GM18499 (cell line): ENCODE data around the gene TUBB.

Experiments
- ATAC-seq: cut with Tn5 transposase; IDR thresholded peaks from one replicate; pipeline ENCODE4 v1.9.1; 2021; ENCODE audit warnings: moderate number of reproducible peaks; ENCODE audit not compliant: insufficient read depth, unreplicated experiment

Gene TUBB

GRCh38 chr6:30719791-30720737 is at the start of gene TUBB:
Gene TUBB, plus strand, starts transcription at chr6:30720352. Its CDS starts 155 bp downstream, at chr6:30720507.
- no peak for ATAC-seq

DNA sequence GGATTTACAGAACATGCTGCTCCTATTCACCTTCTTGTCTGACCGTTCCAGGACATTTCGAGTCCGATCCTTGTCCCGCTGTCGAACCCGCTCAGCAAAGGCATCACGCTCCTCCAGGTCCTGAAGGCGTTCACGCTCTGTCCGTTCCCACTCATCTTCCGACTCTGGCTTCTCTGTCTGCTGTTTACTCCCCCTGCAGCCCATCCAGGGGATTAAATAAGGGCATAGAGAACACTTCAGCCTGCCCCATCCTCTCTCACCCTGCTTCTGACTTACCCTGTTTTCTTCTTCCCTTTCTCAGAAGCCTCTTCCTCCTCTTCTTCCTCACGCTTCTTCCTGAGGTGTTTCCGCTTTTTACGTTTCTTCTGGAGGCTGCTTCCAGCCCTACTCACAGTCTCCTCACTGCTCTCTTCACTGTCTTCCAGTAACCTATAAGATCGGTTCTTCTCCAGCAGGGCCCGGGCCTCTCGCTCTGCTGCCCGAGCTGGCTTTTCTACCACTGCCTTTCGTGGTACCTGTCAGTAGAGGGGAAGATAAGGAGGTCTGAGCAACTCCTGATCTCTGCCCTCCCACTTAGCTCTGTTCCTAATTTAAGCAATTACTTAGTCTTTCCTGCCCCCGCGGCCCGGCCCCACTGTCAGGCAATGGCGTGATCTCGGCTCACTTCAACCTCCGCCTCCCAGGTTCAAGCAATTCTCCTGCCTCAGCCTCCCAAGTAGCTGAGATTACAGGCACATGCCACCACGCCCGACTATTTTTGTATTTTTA is 49.2 kb upstream of the TUBB start:
- ATAC-seq, result no peak

- peak; percentile 47 for ATAC-seq
Observed at GRCh38 chr6:30672445-30673253, 47.5 kb upstream of the TUBB start, which contains the start of gene DHX16. Gene DHX16, minus strand, starts transcription at chr6:30673006. Its CDS starts 165 bp downstream, at chr6:30672841.

DNA sequence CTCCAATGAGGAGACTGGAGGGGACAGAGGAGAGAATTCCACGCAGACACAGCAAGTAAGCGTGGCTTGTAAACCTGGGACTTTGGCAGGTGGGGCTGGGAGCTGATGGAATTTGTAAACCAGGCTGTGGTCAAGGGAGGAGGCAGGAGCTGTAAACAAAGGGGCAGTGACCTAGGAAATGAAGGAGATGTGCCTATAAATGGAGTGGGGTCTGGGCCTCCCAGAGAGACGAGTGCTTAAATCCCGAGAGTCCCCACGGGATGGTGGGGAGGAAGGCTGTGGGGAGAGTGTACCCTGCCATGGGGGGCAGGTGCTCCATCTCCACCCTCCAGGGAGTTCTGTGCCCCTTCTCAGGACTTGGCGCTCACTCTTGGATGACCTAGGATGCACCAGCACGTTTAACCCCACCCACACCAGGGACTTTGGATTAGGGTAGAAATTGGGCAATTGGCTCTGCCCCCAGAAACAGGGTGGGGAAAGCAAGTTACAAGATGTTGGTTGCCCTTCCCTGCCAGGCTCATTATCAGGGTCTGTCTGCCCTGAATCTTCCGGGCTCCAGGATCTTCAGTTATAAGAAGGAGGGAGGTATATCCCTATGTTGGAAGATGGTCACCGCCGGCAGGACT is 43.4 kb upstream of the TUBB start:
- ATAC-seq, result no peak

GRCh38 chr6:30678964-30679726 is 41.0 kb upstream of the TUBB start:
- ATAC-seq, result no peak

DNA sequence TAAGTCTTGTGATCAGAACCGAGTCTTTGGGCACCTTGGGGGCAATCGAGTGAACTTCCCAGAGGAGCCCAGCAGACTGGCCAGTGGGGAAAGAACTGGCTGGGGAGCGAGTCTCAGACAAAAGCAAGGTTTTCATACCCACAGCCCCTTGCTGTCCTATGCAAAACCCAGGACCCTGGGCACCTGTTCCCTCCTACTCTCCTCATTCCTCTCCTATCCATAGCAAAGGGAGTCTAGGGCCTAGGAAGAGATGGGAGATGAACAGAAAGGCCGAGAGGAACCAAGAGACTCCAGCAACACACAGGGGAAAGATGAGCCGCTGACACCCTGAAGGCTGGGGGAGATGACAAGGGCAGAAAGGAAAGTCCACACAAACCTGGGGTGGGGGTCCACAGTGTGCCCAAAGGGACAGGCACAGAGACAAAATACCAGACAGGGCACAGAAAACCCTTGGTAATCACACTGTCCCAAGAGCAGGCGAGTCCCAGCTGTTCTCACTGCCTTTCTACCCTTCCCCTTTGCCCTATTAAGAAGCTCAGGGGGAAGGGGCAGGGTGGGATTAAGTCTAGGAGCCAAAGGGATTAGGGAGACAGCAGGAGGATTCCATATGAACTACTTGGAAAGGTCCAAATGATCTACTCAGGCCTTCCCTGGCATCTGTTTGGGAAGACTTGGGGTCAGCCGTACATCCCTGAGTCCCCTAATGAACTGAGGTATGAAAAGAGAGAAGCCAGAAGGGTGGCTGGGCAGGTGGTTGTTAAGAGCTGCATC is 40.2 kb upstream of the TUBB start:
- no peak for ATAC-seq

GRCh38 chr6:30681766-30682142 is 38.4 kb upstream of the TUBB start:
- no peak for ATAC-seq

DNA sequence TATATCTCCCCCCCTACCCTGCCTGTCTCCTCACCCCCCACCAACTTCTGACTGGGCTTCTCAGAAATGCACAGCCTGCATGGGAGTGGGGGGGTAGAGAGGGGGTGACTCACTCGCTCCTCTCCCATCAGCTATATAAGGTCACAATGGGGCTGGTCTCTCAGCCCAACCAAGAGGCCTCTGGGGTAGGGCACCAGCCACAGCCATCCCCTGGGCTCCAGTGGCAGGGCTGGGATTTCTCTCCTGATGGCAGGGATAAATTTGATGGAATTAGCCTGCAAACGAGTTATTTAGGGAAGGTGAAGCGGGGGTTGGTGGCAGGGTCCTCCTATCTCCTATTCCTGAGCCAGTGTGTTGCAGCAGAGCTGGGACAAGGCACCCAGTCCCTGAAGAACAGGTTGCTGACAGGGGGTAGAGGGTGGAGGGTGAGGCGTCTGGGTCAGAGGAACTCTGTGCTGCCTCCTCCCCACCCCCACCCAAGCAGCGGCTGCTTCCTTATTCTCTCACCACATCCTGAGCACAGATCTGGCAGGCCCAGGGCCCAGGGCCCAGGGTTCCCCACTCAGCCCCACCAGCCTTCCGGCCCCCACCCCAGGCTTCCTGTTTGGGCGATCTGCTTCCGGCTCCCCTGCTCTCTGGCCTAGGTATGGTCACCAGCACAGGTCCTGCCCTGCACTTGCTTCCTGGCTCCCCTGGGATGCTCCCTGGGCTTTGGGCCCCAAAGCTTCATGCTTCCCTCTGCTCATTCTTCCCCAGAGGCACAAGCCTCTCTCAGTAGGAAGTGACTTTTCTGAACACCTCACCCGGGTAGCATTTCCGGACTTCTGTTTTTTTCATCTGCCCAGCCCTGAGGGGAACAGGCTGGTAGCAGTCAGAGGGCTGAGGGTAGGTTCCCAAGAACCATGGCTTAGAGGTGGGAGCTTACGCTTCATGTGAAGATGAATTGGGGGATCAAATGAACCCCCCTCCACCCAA is 37.7 kb upstream of the TUBB start:
- no peak for ATAC-seq

DNA sequence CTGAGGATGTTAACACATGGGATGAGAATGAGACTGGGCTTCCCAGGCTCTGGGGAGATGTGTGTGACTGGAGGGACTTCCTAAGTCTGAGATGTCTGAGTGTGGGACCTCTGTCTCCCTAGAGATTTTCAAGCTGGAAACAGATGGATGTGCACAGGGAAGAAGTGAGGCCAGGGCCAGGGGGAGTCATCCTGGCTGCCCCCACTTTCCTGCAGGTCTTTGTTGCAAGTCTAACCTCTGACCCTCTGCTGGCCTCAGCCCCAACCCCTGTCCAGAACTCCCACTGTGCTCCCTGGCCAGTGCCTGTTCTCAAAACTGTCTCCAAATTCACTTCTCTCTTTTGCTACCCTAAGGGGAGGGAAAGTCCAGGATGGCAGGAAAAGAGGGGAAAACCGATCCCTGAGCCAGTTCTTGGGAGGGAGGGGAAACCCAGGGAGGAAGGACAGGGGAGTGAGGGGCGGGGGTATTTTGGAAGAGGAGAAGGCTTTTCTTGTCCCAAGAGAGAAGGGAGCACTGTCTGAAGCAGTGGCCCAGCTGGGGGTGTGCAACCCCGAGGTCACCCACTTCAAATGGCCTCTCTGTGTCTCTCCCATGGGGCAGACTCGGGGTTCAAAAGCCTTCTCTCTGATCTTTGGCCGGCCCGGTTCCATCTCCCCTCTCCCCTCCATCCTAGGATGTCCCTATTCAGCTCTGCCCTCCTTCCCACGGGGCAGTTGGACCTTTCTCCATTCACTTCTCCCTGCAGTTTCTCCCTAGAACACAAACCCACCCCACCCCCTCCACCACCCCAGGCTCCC is 36.8 kb upstream of the TUBB start:
- ATAC-seq, result no peak

DNA sequence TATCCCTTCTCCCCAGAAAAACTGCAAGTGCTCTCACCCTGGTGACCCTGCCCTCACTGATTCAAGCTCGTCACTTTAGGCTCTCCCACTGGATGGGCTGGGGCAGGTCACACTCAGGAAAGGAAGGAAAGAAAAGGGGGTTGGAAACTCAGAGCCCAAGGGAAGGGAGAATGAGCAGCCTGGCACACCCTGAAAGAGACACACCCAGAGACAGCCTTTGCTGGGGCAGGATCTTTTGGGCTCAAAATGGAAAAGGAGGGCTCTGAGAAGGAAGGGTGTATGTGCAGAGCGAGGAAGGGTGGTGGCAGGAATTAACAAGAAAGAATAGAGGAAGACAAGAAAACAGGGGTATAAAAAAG is 36.2 kb upstream of the TUBB start:
- no peak for ATAC-seq

GRCh38 chr6:30684386-30685156 is 35.6 kb upstream of the TUBB start:
- ATAC-seq, result no peak

DNA sequence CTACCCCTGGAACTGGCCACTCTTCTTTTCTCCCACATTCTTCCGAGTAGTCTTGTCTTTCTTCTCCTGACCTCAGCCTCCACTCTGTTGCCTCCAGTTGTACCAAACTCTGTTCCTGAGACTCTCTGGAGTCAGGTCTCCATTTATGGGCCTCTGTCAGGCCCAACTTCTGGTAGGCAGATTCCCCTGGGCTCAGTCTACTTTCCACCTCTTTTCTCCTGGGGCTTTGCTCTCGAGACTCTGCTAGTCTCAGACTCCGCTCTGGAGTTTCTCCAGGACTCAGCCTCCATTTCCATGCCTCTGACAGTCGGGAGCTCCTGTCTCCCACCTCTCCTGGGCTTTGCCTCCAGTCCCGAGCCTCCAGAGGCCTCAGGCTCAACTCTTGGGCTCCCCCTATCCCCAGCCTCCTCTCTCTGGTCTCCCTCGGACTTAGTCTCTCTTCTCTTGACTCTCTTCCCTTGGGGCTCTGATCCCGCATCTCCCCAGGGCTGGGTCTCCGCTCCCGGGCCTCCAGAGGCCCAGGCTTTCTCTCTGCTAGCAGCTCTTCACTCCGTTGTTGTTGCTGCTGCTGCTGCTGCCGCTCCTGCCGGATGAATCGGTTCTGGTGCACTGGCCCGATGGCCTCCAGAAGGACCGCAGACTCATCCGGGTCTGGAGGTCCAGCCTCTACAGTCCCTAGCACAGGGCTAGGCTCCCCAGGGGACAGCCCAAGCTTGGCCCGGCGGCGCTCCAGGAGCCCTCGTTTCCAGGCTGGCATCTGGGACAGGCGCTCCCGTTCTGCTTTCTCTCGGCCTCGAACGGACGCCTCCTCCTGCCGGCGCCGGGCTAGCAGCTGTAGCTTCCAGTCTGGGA is 34.8 kb upstream of the TUBB start:
- no peak for ATAC-seq

DNA sequence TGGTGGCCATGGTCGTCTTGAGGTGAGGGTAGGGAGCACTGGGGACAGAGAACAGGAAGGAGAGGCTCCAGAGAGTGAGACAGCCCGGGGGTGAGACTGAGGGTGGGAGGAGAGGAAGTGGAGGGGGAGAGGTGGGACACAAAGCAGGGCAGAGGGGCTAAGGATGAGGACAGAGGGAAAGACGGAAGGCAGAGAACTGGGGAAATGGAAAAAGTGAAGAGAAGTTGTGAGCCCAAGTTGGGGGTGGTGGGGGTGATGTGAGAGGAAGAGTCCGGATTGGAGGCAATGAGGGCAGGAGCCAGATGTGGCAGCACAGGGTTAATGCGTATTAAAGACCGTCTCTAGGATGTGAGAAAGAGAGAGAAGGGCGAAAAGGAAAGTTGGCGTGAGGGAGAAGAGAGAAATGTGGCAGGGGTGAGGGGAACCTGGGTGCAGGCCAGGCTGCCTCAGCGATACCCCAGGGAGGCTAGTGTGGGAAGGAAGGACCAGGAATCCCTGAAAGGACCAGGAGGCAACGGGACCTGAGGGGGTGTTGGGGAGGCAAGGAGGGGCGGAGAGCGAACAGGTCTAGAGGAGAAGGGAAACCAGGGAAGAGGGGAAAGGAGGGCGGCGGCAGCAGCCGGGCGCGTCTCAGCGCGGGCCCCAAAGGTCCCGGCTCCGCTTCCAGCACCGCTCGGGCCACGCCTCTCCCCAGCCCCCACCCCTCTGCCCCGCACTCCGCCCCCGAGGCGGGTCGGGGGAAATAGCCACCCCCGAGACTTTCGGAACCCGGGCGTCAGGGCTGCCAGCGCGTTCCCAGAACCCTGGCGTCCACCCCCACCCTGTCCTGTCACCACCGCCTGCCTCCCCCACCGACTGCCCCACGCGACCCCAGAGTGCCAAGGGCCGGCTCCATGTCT is 33.9 kb upstream of the TUBB start, which contains the start of gene PPP1R18:
TSS of gene PPP1R18 (minus strand) at position 637 of the 899 bp plus-strand sequence. CDS start at position 10, 627 bp downstream.
- no peak for ATAC-seq
